HepG2 (cell line): ENCODE measurements around the gene SLC25A28. TPM values are rescaled to one million over a fixed set of nuclear protein-coding genes. Genes with fewer than 3 reads are reported as not detected.

Experiments
- ADNP ChIP-seq: sonication (generic); formaldehyde crosslinking; IDR thresholded peaks from 2 replicates; pipeline ENCODE4 v1.4.0; 2020; ENCODE audit warnings: missing genetic modification reagents
- ARNT2 ChIP-seq: sonication (generic); formaldehyde crosslinking; IDR thresholded peaks from 2 replicates; pipeline ENCODE4 v1.8.0; 2022; ENCODE audit warnings: mild to moderate bottlenecking, low read depth, missing genetic modification reagents, moderate library complexity
- CSRNP1 ChIP-seq: sonication (generic); formaldehyde crosslinking; IDR thresholded peaks from 2 replicates; pipeline ENCODE4 v1.8.1; 2023; ENCODE audit warnings: mild to moderate bottlenecking, missing genetic modification reagents
- GATAD2A ChIP-seq: IDR thresholded peaks from 2 replicates; pipeline ENCODE4 v1.6.1; 2016
- GTF3A ChIP-seq: sonication (generic); formaldehyde crosslinking; conservative IDR thresholded peaks from 2 replicates; pipeline ENCODE4 v1.4.0; 2020; ENCODE audit warnings: mild to moderate bottlenecking, missing genetic modification reagents
- IRX3 ChIP-seq: sonication (generic); formaldehyde crosslinking; IDR thresholded peaks from 2 replicates; pipeline ENCODE4 v1.8.1; 2023; ENCODE audit warnings: mild to moderate bottlenecking, low read depth, missing genetic modification reagents, borderline replicate concordance
- KDM3A ChIP-seq: IDR thresholded peaks from 2 replicates; pipeline ENCODE4 v1.6.1; 2018; ENCODE audit warnings: low read depth, missing compliant biosample characterization
- MTA1 ChIP-seq: sonication (generic); formaldehyde crosslinking; IDR thresholded peaks from 2 replicates; pipeline ENCODE4 v1.4.0; 2020; ENCODE audit warnings: missing genetic modification reagents, mild to moderate bottlenecking, borderline replicate concordance
- SIN3A ChIP-seq: IDR thresholded peaks from 2 replicates; pipeline ENCODE4 v1.6.1; 2011; ENCODE audit warnings: low read depth, mild to moderate bottlenecking, control low read depth, low read length, borderline replicate concordance
- SOX5 ChIP-seq: IDR thresholded peaks from 2 replicates; pipeline ENCODE4 v1.6.1; 2016; ENCODE audit warnings: borderline replicate concordance
- TAF1 ChIP-seq: sonication (generic); formaldehyde crosslinking; IDR thresholded peaks from 2 replicates; pipeline ENCODE4 v1.4.0; 2020; ENCODE audit warnings: missing genetic modification reagents
- TARDBP ChIP-seq: sonication (generic); formaldehyde crosslinking; IDR thresholded peaks from 2 replicates; pipeline ENCODE4 v1.8.0; 2022; ENCODE audit warnings: mild to moderate bottlenecking, missing genetic modification reagents
- ZFP36 ChIP-seq: fragments of 150-350 bp; IDR thresholded peaks from 2 replicates; pipeline ENCODE4 v1.6.1; 2018; ENCODE audit warnings: borderline replicate concordance, low read length, low read depth; ENCODE audit not compliant: partially characterized antibody
- ZMYM2 ChIP-seq: sonication (generic); formaldehyde crosslinking; IDR thresholded peaks from 2 replicates; pipeline ENCODE4 v1.8.0; 2022; ENCODE audit warnings: mild to moderate bottlenecking, missing genetic modification reagents
- ZNF724P ChIP-seq: sonication (generic); formaldehyde crosslinking; IDR thresholded peaks from 2 replicates; pipeline ENCODE4 v1.8.0; 2022; ENCODE audit warnings: missing genetic modification reagents, borderline replicate concordance
- ZNF788 ChIP-seq: sonication (generic); formaldehyde crosslinking; IDR thresholded peaks from 2 replicates; pipeline ENCODE4 v1.5.0; 2020; ENCODE audit warnings: mild to moderate bottlenecking, missing genetic modification reagents, borderline replicate concordance
- polyA plus RNA-seq, 8 experiments: library from polyadenylated mRNA; depleted of rRNA in 3 of 8; stranded (reverse) in 7 of 8; unstranded in 1 of 8; fragments of >200 nt; fragmentation: Illumina TruSeq in 4 of 8; extraction: Trizol in 4 of 8; gene quantifications; 2 replicates each; pipeline versions ENCODE4 v1.2.1 to v1.2.3, GENCODE V29; 2011 to 2016; ENCODE audit warnings: low read depth in 4 of 8, missing spikeins in 1 of 8, mixed read lengths in 1 of 8; ENCODE audit not compliant: insufficient read depth in 1 of 8
- total RNA-seq, 5 experiments: library from RNA; depleted of rRNA; stranded (reverse); fragments of >200 nt; fragmentation: Illumina TruSeq; extraction: Trizol; gene quantifications; 2 replicates each; pipeline ENCODE4 v1.2.3, GENCODE V29; 2016; ENCODE audit warnings: low read depth in 1 of 5
- TF ChIP-seq, protein P1 (sequence below): sonication (generic); formaldehyde crosslinking; IDR thresholded peaks from 2 replicates; pipeline ENCODE4 v1.4.0; 2020; ENCODE audit warnings: mild to moderate bottlenecking, missing genetic modification reagents, borderline replicate concordance
- TF ChIP-seq, protein P2 (sequence below): sonication (generic); formaldehyde crosslinking; IDR thresholded peaks from 2 replicates; pipeline ENCODE4 v1.5.0; 2020; ENCODE audit warnings: missing genetic modification reagents, mild to moderate bottlenecking, borderline replicate concordance
- TF ChIP-seq, protein P3 (sequence below): sonication (generic); formaldehyde crosslinking; IDR thresholded peaks from 2 replicates; pipeline ENCODE4 v1.4.0; 2020; ENCODE audit warnings: missing genetic modification reagents, borderline replicate concordance
- TF ChIP-seq, protein P4 (sequence below): sonication (generic); formaldehyde crosslinking; IDR thresholded peaks from 2 replicates; pipeline ENCODE4 v1.4.0; 2020; ENCODE audit warnings: missing genetic modification reagents

Gene SLC25A28
- total and polyA plus RNA-seq, 2 of the 13 experiments (the other 11 are each of a cell fraction or from before 2014, with no cell fraction given), result 15.2 to 41.0 TPM

DNA sequence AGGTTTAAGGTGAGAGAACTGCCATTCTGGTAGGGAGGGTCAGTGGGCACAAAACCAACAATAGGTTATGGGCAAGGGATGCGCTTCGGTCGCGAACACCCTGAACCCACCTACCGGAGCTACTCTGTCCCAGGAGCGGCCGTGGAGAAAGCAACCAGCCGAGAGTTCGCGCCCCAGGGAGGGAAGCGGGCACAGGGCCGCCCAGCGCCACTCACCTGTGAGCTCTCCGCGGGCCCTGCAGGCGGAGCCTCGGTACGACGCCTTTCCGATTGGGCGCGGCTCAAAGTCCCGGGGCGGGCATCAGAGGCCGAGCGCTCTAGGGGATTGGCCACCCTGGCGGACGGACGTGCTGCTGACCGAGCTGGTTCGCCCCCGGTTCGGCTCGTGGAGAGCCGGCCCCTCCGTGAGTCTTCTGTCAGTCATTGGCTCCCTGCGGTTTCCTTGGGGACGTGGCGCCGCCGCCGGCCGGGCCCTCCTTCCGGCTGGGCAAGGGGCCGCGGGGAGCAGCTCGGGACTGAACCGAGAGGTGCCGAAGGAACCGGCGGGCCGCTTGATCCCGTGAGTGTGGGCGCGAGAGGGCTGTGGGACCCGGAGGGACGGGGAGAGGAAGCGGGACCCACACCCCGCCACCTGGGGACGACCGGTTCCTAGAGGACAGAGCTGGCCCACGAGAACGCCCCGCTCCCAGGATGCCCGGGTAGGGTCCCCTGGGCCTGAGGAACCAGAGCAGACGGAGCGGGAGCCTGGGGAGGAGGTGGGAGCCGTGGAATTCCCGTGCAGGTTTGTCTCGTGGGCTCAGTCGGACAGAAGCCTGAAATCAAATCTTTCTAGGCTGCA, 39.0 kb upstream of the SLC25A28 start, which contains the start of gene ENTPD7 (continued):
- peak; percentile 36; the same call in 1 of the 2 replicates for TF ChIP-seq ZNF724P (CRISPR knock-in tag)
- TF ChIP-seq, protein P1, sequence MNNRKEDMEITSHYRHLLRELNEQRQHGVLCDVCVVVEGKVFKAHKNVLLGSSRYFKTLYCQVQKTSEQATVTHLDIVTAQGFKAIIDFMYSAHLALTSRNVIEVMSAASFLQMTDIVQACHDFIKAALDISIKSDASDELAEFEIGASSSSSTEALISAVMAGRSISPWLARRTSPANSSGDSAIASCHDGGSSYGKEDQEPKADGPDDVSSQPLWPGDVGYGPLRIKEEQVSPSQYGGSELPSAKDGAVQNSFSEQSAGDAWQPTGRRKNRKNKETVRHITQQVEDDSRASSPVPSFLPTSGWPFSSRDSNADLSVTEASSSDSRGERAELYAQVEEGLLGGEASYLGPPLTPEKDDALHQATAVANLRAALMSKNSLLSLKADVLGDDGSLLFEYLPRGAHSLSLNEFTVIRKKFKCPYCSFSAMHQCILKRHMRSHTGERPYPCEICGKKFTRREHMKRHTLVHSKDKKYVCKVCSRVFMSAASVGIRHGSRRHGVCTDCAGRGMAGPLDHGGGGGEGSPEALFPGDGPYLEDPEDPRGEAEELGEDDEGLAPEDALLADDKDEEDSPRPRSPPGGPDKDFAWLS, result no peak
- no peak for TF ChIP-seq IRX3 (CRISPR knock-in tag)
- TF ChIP-seq, protein P2, sequence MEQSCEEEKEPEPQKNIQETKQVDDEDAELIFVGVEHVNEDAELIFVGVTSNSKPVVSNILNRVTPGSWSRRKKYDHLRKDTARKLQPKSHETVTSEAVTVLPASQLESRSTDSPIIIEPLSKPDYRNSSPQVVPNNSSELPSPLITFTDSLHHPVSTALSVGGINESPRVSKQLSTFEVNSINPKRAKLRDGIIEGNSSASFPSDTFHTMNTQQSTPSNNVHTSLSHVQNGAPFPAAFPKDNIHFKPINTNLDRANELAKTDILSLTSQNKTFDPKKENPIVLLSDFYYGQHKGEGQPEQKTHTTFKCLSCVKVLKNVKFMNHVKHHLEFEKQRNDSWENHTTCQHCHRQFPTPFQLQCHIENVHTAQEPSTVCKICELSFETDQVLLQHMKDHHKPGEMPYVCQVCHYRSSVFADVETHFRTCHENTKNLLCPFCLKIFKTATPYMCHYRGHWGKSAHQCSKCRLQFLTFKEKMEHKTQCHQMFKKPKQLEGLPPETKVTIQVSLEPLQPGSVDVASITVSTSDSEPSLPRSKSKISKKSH (CRISPR knock-in tag), result no peak
- no peak for TF ChIP-seq ZFP36
- peak; percentile 20; the same call in 1 of the 2 replicates for TF ChIP-seq TARDBP
- TF ChIP-seq MTA1, result peak; percentile 32; the same call in 1 of the 2 replicates
- TF ChIP-seq ZNF788, result peak; percentile 69
- TF ChIP-seq GATAD2A (CRISPR knock-in tag), result 0 out of 2 replicates have a peak, but pooled peaks have one; percentile 27
- TF ChIP-seq, protein P3, sequence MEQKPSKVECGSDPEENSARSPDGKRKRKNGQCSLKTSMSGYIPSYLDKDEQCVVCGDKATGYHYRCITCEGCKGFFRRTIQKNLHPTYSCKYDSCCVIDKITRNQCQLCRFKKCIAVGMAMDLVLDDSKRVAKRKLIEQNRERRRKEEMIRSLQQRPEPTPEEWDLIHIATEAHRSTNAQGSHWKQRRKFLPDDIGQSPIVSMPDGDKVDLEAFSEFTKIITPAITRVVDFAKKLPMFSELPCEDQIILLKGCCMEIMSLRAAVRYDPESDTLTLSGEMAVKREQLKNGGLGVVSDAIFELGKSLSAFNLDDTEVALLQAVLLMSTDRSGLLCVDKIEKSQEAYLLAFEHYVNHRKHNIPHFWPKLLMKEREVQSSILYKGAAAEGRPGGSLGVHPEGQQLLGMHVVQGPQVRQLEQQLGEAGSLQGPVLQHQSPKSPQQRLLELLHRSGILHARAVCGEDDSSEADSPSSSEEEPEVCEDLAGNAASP (CRISPR knock-in tag), result peak; percentile 45; the same call in 1 of the 2 replicates
- TF ChIP-seq, protein P4, sequence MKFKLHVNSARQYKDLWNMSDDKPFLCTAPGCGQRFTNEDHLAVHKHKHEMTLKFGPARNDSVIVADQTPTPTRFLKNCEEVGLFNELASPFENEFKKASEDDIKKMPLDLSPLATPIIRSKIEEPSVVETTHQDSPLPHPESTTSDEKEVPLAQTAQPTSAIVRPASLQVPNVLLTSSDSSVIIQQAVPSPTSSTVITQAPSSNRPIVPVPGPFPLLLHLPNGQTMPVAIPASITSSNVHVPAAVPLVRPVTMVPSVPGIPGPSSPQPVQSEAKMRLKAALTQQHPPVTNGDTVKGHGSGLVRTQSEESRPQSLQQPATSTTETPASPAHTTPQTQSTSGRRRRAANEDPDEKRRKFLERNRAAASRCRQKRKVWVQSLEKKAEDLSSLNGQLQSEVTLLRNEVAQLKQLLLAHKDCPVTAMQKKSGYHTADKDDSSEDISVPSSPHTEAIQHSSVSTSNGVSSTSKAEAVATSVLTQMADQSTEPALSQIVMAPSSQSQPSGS (CRISPR knock-in tag), result peak; percentile 36; the same call in 1 of the 2 replicates
- TF ChIP-seq ZMYM2 (CRISPR knock-in tag), result 0 out of 2 replicates have a peak, but pooled peaks have one; percentile 37
- no peak for TF ChIP-seq KDM3A (CRISPR knock-in tag)
- TF ChIP-seq TAF1, result peak; percentile 78
- TF ChIP-seq SIN3A, result peak; percentile 87; the same call in 1 of the 2 replicates
- TF ChIP-seq GTF3A, result no peak; the same call in 1 of the 2 replicates
- TF ChIP-seq ARNT2, result peak; percentile 12; the same call in 1 of the 2 replicates
- TF ChIP-seq ADNP (CRISPR knock-in tag), result no peak
- TF ChIP-seq CSRNP1 (CRISPR knock-in tag), result peak; percentile 32; the same call in 1 of the 2 replicates
- 0 out of 2 replicates have a peak, but pooled peaks have one; percentile 7 for TF ChIP-seq SOX5 (CRISPR knock-in tag)
